ENCODE data around the gene ZNF526.
"Not testable (repeated sequence)": the region's sequence is repeated elsewhere in the genome, so short reads cannot be mapped to it uniquely, and the experiment has no call there.

The ZNF526 gene

GRCh38 chr19:42246922-42247639 lies 27.0 kb downstream of the ZNF526 start:
- DNase-seq (ENCODE audit: low spot score): no peak

- DNase-seq (ENCODE audit: low spot score): no peak
Observed at GRCh38 chr19:42247640-42248199, 27.6 kb downstream of the ZNF526 start.

GRCh38 chr19:42248270-42249148 lies 28.4 kb downstream of the ZNF526 start:
- DNase-seq (ENCODE audit: low spot score): no peak

GRCh38 chr19:42249149-42249750 lies 29.1 kb downstream of the ZNF526 start:
- no peak for DNase-seq (ENCODE audit: low spot score)

- DNase-seq (ENCODE audit: low spot score): no peak
Observed at GRCh38 chr19:42249769-42250168, 29.7 kb downstream of the ZNF526 start.

GRCh38 chr19:42250183-42250665 lies 30.1 kb downstream of the ZNF526 start:
- no peak for DNase-seq (ENCODE audit: low spot score)

GRCh38 chr19:42250666-42251531 lies 30.8 kb downstream of the ZNF526 start:
- DNase-seq (ENCODE audit: low spot score): no peak

GRCh38 chr19:42251572-42252358 lies 31.7 kb downstream of the ZNF526 start:
- no peak for DNase-seq (ENCODE audit: low spot score)

GRCh38 chr19:42252365-42253244 lies 32.5 kb downstream of the ZNF526 start:
- no peak for DNase-seq (ENCODE audit: low spot score)

GRCh38 chr19:42253245-42254088 lies 33.4 kb downstream of the ZNF526 start:
- peak; percentile 55 for DNase-seq (ENCODE audit: low spot score)

GRCh38 chr19:42254089-42254849 lies 34.2 kb downstream of the ZNF526 start:
- DNase-seq (ENCODE audit: low spot score): peak; percentile 69

GRCh38 chr19:42254850-42255765 lies 35.0 kb downstream of the ZNF526 start, which contains the start of gene ERF:
ERF (minus strand) TSS chr19:42255128; CDS start chr19:42254999, 129 bp downstream.
- peak; percentile 92 for DNase-seq (ENCODE audit: low spot score)

GRCh38 chr19:42255766-42256745 lies 35.9 kb downstream of the ZNF526 start:
- DNase-seq (ENCODE audit: low spot score): no peak

- not testable (repeated sequence) for DNase-seq (ENCODE audit: low spot score)
Observed at GRCh38 chr19:42257842-42258241, 37.7 kb downstream of the ZNF526 start.

- DNase-seq (ENCODE audit: low spot score): no peak
Observed at GRCh38 chr19:42261763-42262162, 41.7 kb downstream of the ZNF526 start.
